ENCODE data around the gene ADGRF5.

ADGRF5 gene

DNA sequence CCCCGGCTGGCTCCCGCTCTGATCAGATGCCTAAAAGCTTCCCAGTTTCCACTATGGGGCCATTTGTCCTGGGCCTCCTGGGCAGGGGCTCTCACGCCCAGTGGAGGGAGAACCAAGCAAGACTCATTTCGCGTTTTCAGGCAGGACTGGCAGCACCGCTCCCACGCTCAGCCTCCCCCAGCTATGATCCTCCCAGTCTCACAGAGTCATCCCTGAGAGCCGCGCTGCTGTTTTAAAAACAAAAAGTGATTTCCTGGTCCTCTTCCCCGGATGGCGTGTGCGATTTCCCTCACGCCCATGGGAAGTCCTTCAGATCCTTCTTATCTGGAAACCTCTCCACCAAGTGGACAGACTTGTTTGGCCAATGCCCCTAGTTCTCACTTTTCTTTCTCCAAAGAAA is at the start of gene ADGRF5:
Gene ADGRF5 (minus strand): TSS at position 208 of the 400 bp plus-strand sequence. CDS start 15,176 bp downstream, outside the sequence.
- DNase-seq = no peak

GRCh38 chr6:46969206-46969605 is 47.5 kb upstream of the ADGRF5 start:
- no peak for DNase-seq

DNA sequence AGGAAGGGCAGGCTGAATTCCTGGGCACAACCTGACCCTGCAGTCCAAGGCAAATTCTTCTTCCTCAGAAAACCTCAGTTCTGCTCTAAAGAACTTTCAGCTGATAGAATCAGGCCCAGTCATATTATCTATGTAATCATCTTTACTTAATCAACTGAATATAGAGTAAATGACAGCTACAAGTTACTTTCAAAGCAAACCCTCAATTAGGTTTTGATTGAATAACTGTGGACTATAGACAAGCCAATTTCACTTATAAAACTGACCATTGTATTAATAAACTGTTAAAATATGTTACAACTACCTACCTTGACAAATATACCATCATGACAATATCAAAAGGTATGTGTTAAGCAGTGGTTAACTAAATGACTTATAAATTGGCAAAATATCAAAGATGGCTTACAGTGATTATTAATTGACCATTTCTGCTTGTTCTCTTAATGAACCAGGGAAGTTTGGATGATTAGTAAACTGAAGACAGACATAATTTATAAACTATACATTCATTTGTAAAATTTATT is 46.1 kb upstream of the ADGRF5 start:
- no peak for DNase-seq

GRCh38 chr6:46964716-46965519 is 43.2 kb upstream of the ADGRF5 start:
- DNase-seq = no peak

- DNase-seq = no peak
These were observed 41.9 kb upstream of the ADGRF5 start for GRCh38 chr6:46963626-46964025.

- no peak for DNase-seq
These were observed 41.3 kb upstream of the ADGRF5 start for GRCh38 chr6:46963039-46963438.

GRCh38 chr6:46961711-46962110 is 40.0 kb upstream of the ADGRF5 start:
- no peak for DNase-seq

- no peak for DNase-seq
These were observed 39.5 kb upstream of the ADGRF5 start for GRCh38 chr6:46961232-46961631.

GRCh38 chr6:46959419-46959818 is 37.7 kb upstream of the ADGRF5 start:
- DNase-seq = no peak

GRCh38 chr6:46956409-46956808 is 34.7 kb upstream of the ADGRF5 start:
- DNase-seq = no peak

- DNase-seq = peak; percentile 4
These were observed 33.2 kb upstream of the ADGRF5 start for GRCh38 chr6:46954837-46955451.

DNA sequence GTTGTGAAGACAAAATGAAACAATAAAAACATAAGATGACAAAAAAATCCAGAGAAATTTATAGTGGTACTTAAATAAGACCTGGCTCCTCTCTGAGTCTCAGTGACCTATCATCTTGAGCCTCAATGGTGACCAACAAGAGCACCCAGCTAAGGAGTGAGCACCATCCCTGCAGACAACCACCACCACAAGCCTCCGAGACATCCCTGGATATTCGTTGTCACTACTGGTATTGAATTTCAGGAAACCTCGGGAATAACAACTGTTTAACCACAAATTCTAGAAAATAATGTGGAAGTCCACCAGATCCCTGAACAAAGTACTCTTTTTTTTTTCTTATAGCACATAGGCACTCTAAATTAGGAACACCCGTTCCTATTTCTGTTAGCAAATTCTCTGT is 32.2 kb upstream of the ADGRF5 start:
- DNase-seq = no peak

DNA sequence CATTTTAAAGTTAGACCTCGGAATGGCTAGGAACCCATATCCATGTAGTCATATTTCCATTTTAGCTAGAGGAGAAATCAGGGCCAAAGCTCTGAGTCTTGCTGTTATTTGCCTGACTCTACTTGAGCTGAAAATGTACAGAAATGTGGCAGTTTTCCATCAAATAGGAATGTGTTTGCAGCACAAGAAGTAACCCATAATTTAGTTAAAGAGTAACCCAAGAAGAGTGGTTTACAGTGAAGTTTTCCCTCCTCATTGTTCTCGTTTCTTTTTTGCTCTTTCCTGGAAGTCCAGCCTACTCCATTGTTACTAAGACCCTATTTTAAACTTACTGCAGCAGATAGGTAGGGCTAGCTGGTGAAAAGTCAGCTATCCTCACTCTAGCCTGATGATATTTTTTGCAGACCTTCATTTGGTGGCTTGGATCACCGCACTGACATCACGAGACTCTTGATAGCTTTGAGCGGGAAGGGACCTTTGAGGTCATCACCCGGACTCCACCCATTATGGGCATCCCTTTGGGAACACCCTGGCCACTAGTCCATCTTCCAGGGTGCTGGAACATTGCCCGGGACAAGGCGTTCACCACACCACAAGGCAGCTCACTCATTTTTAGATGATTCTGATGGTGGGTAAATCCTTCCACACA is 28.0 kb upstream of the ADGRF5 start:
- DNase-seq = no peak

GRCh38 chr6:46948699-46949098 is 27.0 kb upstream of the ADGRF5 start:
- no peak for DNase-seq

DNA sequence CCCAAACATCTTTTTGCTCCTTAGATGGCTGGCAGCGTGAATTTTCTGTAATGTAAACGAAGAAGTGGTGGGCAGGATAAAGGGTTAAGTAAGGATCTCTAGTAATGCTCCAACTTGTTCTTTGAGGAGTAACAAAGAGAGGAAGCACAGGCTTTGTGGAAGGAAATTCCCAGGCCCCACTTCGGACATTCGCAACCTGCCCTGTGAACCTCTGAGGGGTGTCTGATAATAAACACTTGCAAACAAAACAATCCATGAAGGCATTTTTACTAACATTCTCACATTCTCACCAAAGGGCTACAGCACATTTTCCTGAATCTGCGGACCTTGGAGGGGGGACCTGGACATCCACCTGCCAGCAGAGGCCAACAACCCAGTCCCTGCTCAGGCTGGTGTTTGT is 25.8 kb upstream of the ADGRF5 start:
- no peak for DNase-seq

DNA sequence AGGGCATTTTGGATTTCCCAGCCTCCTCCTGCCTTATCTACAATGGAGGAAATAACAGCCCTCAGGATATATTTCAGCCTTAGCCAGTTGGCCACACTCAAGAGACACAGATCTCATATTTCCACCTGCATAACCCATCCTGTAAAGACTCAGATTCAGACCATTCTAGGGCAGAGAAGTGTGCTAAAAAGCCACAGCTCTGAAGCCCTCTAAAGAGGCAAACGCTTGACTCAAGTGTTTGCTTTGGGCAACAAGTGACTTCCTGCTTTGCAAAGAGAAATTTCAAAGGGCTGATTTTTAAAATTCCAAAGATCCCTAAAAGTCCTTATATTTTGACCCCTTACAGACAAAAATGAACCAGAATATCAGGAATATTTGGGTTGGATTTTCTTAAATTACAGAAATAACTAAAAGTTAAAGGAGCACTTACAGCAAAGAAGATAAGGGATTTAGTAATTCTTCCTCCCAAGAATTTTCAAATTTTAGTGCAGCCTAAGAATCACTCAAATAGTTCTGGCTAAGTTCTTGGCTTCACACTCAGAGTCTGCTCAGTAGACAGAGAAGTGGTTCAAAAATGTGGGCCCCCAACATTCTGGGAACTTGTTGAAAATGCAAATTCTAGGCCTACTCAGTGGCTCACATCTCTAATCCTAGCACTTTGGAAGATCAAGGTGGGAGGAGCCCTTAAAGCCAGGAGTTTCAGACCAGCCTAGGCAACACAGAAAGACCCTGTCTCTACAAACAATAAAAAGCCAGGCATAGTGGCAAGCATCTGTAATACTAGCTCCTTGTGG is 18.9 kb upstream of the ADGRF5 start:
- DNase-seq = peak; percentile 14 to 20

- no peak for DNase-seq
These were observed 15.9 kb upstream of the ADGRF5 start for GRCh38 chr6:46937642-46938041.

- DNase-seq = no peak
These were observed 13.9 kb upstream of the ADGRF5 start for GRCh38 chr6:46935687-46936086.

- DNase-seq = no peak
These were observed 12.0 kb upstream of the ADGRF5 start for GRCh38 chr6:46933751-46934150.

DNA sequence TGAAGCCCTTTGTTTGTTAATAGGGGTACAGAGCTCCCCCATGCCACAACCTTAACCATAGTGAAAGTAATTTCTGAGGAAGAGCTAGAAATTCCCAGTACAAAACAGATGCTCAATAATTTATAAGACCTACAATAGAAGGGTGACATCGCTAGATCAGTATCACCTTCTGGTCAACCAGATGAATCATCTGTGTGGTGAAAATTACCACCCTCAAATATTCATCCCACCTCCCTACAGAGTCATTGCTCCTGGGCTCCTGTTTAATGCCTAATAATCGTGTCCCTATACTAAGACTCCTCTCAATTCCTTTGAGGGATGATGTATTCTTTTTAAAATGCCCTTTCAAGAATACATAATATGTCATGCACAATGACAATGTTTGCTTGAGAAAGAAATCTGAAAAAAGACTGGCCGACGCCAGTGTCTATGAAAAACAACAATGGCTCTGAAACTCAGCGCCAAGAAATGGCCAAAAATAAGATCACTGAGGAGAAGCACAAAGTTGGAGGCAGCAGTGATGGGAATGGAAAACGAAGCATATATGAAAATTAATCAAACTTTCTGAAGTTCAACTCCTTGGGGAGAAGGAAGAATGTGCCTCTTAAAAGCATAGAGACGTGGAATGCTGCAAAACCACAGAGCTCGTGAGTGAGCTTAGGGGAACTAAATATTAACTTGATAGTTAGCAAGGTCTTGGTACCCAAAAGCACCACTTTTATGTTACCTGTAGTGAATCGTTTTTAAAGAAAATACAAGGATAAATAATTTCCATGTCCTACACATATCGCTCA is 11.0 kb upstream of the ADGRF5 start:
- DNase-seq = no peak

- DNase-seq = no peak
These were observed 9.7 kb upstream of the ADGRF5 start for GRCh38 chr6:46931416-46931815.

GRCh38 chr6:46930331-46930730 is 8.6 kb upstream of the ADGRF5 start:
- no peak for DNase-seq

Data from SHP77 (cell line).